Smooth muscle cell (in vitro differentiated cells): ENCODE results near the gene GPBAR1. TPM values are rescaled to one million over a fixed set of nuclear protein-coding genes. Genes with fewer than 3 reads are reported as not detected.

ENCODE experiments used
- DNase-seq: peaks from one replicate; lab custom pipeline; 2025; ENCODE audit not compliant: unreplicated experiment; lab: John Stamatoyannopoulos, UW
- H2AFZ ChIP-seq: fragments of 200-600 bp; sonication (generic); 2 replicates; pipeline ENCODE4 v1.6.0; 2016; ENCODE audit warnings: antibody characterized with exemption, low read depth, mild to moderate bottlenecking
- H3F3A ChIP-seq: fragments of 200-600 bp; sonication (generic); 2 replicates; pipeline ENCODE4 v1.6.0; 2017; ENCODE audit warnings: antibody characterized with exemption, low read depth
- H3K27ac ChIP-seq: fragments of 200-600 bp; sonication (generic); 2 replicates; pipeline ENCODE4 v1.5.1; 2016; ENCODE audit warnings: low read depth, mild to moderate bottlenecking
- H3K27me3 ChIP-seq: fragments of 200-600 bp; sonication (generic); 2 replicates; pipeline ENCODE4 v1.6.1; 2016; ENCODE audit warnings: low read depth, mild to moderate bottlenecking
- H3K36me3 ChIP-seq: fragments of 200-600 bp; sonication (generic); 2 replicates; pipeline ENCODE4 v1.5.1; 2016; ENCODE audit warnings: low read depth
- H3K4me1 ChIP-seq: fragments of 200-600 bp; sonication (generic); 2 replicates; pipeline ENCODE4 v1.5.1; 2016; ENCODE audit warnings: low read depth
- H3K4me2 ChIP-seq: fragments of 200-600 bp; sonication (generic); 2 replicates; pipeline ENCODE4 v1.6.0; 2016; ENCODE audit warnings: mild to moderate bottlenecking
- H3K4me3 ChIP-seq: fragments of 200-600 bp; sonication (generic); 2 replicates; pipeline ENCODE4 v1.5.1; 2016; ENCODE audit warnings: mild to moderate bottlenecking
- H3K79me2 ChIP-seq: fragments of 200-600 bp; sonication (generic); 2 replicates; pipeline ENCODE4 v1.6.0; 2016; ENCODE audit warnings: low read depth, mild to moderate bottlenecking
- H3K9ac ChIP-seq: fragments of 200-600 bp; sonication (generic); 2 replicates; pipeline ENCODE4 v1.6.0; 2016; ENCODE audit warnings: low read depth
- H3K9me3 ChIP-seq: fragments of 200-600 bp; sonication (generic); replicated peaks from 2 replicates; pipeline ENCODE4 v1.5.1; 2016; ENCODE audit warnings: low read depth
- H4K20me1 ChIP-seq: fragments of 200-600 bp; sonication (generic); 2 replicates; pipeline ENCODE4 v1.6.0; 2016; ENCODE audit warnings: low read depth
- WGBS: methylation state at CpG from one replicate; pipeline ENCODE4 v1.1.7; 2016; ENCODE audit warnings: low lambda C conversion rate; 5-methylcytosine and 5-hydroxymethylcytosine counted together
- polyA plus RNA-seq: library from polyadenylated mRNA; unstranded; fragments of >200 nt; fragmentation: Nextera tagmentation; extraction: Ambion mirVana; gene quantifications from 2 replicates; pipeline ENCODE4 v1.2.1, GENCODE V29; 2016
- total RNA-seq: library from RNA; depleted of rRNA; stranded (reverse); fragments of >200 nt; gene quantifications from 2 replicates; pipeline ENCODE4 v1.2.3, GENCODE V29; 2014
- TF ChIP-seq, protein P1 (sequence below): fragments of 200-600 bp; sonication (generic); IDR thresholded peaks from 2 replicates; pipeline ENCODE4 v1.5.1; 2017; ENCODE audit warnings: borderline replicate concordance, mild to moderate bottlenecking, antibody characterized with exemption; ENCODE audit not compliant: insufficient read depth, poor library complexity, severe bottlenecking

GPBAR1 gene
- total and polyA plus RNA-seq, 2 experiments from 2014 or later: 1.3 to 1.6 TPM

DNA sequence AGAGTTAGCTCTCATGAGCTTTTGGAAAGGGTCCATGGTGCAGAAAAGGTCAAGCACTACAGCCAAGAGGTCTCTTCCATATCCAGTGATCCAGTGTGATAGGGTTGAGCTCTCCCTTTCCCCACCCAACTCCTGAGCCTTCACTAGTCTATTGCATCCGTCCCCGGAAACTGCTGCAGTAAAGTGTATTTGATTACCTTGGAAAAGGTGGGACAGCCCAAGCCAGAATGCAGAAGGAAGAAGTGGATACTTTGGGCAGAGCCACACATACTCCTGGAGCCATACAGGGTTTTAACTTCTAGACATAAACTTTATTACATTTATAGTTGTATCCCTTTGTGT, 13.1 kb downstream of the GPBAR1 start:
- no peak overlapping the region for H3K4me3 ChIP-seq
- peaks cover 6% of the 10 kb centered on the region for H3F3A ChIP-seq
- TF ChIP-seq, protein P1, sequence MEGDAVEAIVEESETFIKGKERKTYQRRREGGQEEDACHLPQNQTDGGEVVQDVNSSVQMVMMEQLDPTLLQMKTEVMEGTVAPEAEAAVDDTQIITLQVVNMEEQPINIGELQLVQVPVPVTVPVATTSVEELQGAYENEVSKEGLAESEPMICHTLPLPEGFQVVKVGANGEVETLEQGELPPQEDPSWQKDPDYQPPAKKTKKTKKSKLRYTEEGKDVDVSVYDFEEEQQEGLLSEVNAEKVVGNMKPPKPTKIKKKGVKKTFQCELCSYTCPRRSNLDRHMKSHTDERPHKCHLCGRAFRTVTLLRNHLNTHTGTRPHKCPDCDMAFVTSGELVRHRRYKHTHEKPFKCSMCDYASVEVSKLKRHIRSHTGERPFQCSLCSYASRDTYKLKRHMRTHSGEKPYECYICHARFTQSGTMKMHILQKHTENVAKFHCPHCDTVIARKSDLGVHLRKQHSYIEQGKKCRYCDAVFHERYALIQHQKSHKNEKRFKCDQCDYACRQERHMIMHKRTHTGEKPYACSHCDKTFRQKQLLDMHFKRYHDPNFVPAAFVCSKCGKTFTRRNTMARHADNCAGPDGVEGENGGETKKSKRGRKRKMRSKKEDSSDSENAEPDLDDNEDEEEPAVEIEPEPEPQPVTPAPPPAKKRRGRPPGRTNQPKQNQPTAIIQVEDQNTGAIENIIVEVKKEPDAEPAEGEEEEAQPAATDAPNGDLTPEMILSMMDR: no peak
- H3K27me3 ChIP-seq: no peaks in the 10 kb centered on the region
- WGBS: 98% methylated on average over 2 of the region's 2 CpGs
- H2AFZ ChIP-seq: no peak overlapping the region
- H3K27ac ChIP-seq: no peak overlapping the region
- no peak overlapping the region for H3K9ac ChIP-seq
- peaks cover 15% of the 10 kb centered on the region for H4K20me1 ChIP-seq
- peaks cover 22% of the 10 kb centered on the region for H3K79me2 ChIP-seq
- peaks cover 7% of the 10 kb centered on the region for H3K4me1 ChIP-seq
- no peak for DNase-seq
- H3K36me3 ChIP-seq: no peaks in the 10 kb centered on the region
- H3K9me3 ChIP-seq: no peaks in the 10 kb centered on the region
- no peak overlapping the region for H3K4me2 ChIP-seq

GRCh38 chr2:218274586-218274985, 13.8 kb downstream of the GPBAR1 start:
- TF ChIP-seq, protein P1: no peak
- H3K4me1 ChIP-seq: peaks cover 3% of the 10 kb centered on the region
- peaks cover 13% of the 10 kb centered on the region for H4K20me1 ChIP-seq
- no peak overlapping the region for H3K9ac ChIP-seq
- H3K27ac ChIP-seq: peak overlapping the region; percentile 7
- no peak for DNase-seq
- no peak overlapping the region for H3K4me2 ChIP-seq
- H3K4me3 ChIP-seq: no peak overlapping the region
- no peaks in the 10 kb centered on the region for H3K36me3 ChIP-seq
- H3F3A ChIP-seq: peaks cover 6% of the 10 kb centered on the region
- no peak overlapping the region for H2AFZ ChIP-seq
- 95% methylated on average over 4 of the region's 4 CpGs for WGBS
- H3K79me2 ChIP-seq: peaks cover 22% of the 10 kb centered on the region
- no peaks in the 10 kb centered on the region for H3K27me3 ChIP-seq
- no peaks in the 10 kb centered on the region for H3K9me3 ChIP-seq

DNA sequence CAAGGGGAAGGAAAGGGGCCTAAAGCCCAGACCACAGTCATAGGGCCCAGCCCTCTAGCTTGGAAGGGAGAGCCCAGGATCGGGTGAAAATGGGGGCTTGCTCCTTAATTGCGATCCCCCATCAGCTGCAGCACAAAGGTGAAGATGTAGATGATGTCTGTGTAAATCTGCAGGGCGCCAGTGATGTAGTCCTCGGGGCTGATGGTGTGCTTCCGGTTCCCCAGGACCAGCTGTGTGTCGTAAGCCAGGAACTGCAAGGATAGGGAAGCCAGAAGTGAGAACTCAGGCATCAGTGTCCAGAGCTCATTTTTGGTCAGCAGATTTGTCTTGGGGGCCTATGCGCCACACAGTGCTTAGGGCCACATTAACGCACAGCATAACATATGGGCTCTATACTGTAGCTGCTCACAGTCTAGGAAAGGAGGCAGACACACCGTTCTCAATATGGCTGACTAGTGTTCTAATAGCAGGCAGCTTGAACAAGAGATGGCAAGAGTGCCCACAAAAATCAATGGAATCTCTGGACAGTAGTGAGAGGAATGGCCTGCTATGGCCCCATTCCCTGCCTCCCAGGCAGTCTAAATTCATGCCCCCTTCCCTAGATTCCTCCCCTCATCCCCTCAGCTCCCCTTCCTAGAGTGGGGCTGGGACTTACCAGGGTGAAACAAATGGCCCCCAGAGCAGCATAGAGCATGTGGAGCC, 14.7 kb downstream of the GPBAR1 start:
- no peaks in the 10 kb centered on the region for H3K36me3 ChIP-seq
- 86% methylated on average over 9 of the region's 9 CpGs for WGBS
- TF ChIP-seq, protein P1: no peak
- no peaks in the 10 kb centered on the region for H3K27me3 ChIP-seq
- no peak overlapping the region for H3K27ac ChIP-seq
- H3K4me2 ChIP-seq: no peak overlapping the region
- H3F3A ChIP-seq: peaks cover 6% of the 10 kb centered on the region
- H2AFZ ChIP-seq: no peak overlapping the region
- peaks cover 29% of the 10 kb centered on the region for H3K79me2 ChIP-seq
- H4K20me1 ChIP-seq: peaks cover 13% of the 10 kb centered on the region
- peaks cover 3% of the 10 kb centered on the region for H3K4me1 ChIP-seq
- no peak for DNase-seq
- no peak overlapping the region for H3K9ac ChIP-seq
- no peak overlapping the region for H3K4me3 ChIP-seq
- no peaks in the 10 kb centered on the region for H3K9me3 ChIP-seq
